Inferior parietal cortex (tissue), 1 donor: ENCODE data around the gene TARS1.

Experiments used
- DNase-seq: peaks from one replicate; pipeline ENCODE4 v3.0.0-alpha.2; 2016; ENCODE audit errors: extremely low spot score

Gene TARS1

DNA sequence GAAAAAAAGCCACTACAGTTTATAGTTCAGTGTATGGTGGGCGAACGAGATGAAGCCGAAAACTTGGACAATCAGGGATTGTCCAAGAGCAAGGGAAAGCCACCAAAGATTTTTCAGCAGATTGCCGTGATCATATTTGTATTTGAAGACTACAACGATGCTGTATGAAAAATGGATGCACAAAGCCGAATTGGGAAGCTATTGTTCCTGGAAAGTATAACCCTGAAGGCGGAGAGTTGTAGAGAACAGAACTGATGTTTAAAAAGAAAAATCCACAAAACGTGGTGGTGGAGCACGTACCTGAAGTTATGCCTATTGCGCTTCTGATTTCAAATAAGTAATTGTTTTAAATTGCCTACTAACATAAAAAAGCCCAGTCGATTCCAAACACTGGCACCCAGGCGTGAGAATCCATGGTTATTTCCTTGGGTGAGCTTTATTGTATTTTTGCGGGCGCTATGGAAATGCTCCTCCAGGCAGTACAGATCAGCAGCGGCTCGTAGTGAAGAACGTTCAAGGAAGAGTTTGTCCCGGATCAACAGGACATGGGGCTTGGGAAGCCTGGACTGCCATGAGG, 772 bp upstream of the TARS1 start:
- DNase-seq: peak; percentile 22

DNA sequence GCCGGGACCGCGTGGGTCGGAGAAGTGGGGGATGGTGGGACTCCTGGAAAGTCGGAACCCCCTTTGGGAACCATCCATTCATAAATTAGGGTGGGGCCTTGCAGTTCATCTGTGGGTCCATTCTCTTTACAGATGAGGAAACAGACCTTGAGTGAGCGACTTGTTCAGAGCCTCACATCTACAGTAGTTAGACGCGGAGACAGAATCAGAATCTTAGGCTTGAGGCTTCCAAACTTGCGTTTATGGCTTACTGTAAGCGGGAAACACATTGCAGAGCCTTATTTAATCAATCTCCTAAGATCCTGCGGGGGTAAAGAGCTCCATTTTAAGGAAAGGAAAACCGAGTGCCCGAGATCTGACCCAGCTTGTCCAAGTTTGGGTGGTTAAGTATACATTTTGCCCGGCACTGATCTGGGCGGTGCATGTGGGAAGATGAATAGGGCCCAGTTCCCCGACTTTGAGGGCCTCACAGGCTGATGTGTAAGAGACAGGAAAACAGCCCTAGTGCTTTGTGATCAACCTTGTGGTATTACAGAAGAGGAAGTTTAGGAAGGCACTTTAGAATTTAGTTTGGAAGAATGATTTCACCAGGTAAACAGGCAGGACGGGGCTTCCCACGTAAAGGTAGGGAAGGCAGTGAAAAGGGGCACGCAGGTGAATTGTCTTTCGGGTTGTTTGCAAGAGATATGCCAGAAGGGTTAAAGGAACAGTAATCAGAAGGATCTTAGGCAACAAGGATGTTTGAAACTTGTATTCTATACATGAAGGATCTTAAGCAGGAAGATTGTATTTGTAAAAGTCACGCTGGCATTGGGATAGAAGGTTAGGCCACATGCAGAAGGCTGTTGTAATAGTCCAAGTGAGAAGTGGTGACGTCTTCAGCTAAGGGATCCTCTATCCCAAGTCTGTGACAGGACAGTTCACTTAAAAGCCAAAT, 744 bp downstream of the TARS1 start:
- DNase-seq: peak; percentile 53

DNA sequence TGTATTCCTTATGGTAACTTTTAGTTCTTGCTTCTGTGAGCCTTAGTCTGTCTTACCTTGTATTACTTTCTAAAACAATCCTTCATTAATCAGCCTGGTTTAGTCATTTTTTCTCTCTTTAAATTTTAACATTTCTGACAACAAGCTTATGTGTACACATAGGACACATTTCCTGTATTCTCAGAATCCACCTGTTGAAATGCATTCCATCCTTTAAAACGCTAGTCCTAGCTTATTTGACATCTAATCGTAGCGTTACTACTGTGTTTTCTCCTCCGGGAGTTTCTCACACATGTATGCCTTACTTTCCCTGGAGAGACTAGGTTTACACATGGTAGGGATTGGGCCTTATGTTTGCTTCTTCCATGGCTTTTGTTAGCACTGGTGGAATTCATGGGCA, 3.8 kb downstream of the TARS1 start:
- DNase-seq: no peak

DNA sequence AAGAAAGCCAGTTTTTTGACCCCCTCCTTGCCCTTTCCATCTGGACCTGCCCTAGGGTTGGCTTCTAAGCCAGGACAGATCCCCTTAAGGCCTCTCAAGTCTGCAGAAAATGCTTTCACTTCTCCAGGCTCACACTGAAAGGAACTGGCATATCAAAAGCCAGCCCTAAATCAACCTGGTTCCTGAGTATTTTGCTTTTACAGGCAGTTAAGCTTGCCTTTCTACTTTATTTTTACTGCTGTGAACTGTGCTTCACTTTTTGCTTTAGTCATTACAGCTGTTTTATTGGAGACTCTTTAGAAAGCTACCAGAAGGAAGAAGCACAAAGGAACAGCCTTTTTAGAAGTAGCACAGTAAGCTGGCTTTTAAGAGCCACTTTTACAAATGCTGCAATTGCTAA, 5.0 kb downstream of the TARS1 start:
- DNase-seq: no peak

DNA sequence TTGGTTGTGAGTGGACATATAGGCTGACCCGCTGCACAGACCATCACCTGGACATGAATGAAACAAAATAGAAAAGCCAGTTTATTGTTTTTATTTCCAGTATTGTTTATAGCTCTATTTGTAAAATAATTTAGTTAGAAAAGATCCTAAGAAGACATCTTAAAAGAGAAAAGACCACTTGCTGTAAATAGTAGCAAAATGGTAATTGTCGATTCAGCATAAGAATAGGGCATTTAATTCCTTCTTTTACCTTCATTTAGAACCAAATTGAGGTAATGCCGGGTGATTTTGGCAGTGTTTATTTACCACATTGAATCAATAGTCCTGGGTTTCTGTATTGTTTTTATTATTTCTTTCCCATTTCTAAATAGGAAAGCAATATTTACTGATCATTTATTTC, 7.4 kb downstream of the TARS1 start:
- no peak for DNase-seq

DNA sequence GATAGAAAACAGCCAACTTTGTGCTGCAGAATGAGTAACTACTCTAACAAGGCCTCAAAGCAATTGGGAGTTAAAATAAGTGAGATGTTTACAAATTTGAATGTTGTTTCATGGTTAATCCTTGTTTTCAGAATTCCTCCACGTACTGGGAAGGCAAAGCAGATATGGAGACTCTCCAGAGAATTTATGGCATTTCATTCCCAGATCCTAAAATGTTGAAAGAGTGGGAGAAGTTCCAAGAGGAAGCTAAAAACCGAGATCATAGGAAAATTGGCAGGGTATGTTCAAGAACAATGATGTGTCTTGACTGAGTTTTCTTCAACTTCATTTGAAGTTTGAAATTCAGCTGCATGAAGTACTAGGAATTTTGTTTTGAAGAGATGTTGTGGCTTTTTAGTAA, 16.4 kb downstream of the TARS1 start:
- DNase-seq: no peak

DNA sequence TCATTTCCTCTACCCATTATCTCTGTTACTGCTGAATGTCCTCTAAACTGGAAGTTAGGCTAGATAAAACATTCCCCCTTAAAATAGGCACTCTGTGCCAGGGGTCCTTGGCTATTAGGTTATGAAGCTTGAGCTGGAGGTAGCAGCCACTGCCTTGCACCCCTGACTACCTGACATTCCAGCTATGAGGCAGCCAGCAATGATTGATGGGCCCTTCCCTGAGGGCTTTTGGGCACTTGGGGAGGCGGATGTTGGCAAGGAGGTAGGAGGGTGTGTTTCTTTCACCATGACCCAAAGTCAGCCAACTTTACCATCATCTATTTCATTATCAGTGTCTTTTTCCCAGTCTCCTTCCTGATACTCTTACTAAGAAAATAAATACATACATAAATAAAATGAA, 17.1 kb downstream of the TARS1 start:
- DNase-seq: no peak

DNA sequence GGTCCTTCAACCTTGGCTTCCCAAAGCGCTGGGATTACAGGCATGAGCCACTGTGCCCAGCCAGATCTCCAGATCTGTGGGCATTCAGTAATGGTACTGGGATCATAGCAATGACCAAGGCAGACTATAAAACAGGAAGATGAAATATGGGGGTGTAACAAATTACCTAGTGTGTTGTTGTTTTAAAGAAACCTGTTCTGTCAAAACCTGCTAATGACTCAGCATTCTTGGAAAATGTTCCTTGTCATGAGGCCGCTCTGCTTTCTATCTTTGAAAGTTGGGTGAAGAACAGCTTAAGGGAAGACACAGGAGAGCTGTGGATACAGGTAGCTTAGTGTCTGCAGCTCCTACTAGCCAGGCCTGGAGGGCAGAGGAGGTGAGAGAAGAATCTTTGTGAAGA, 19.4 kb downstream of the TARS1 start:
- no peak for DNase-seq

DNA sequence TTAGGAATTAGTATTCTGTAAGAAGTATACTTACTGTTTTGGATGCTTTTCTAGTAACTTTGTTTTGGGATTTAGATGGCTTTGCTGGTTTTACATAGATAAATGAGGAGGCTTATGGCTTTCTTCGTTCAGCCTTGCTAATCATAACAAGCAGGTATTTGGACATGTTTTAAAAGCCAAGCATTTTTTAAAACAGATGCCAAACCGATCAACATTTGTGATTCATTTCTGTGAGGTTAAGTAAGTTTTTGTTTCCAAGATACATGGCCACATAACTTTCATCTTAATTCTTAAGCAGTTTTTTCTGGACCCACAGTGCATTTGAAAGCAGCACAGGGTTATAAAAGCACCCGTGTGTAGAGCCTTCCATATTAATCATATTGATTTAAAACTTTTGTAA, 21.7 kb downstream of the TARS1 start:
- no peak for DNase-seq

DNA sequence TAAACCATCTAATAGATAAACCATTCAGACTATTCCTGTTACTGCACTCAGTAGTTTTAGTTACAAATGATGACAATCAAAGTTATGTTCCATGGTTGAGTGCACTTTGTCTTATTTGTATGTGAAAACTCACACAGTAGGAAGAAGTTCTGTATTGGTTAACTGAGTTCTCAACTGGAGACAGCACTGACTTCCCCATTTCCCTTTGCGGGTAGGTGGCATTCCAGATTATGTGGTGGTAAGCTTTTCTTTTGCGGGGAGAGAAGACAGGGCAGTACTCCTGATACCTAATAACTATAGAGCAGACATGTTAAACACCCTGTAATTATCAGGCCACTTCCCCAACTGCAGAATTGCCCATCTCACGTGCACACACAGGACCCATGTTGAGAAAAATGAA, 24.4 kb downstream of the TARS1 start:
- DNase-seq: no peak

DNA sequence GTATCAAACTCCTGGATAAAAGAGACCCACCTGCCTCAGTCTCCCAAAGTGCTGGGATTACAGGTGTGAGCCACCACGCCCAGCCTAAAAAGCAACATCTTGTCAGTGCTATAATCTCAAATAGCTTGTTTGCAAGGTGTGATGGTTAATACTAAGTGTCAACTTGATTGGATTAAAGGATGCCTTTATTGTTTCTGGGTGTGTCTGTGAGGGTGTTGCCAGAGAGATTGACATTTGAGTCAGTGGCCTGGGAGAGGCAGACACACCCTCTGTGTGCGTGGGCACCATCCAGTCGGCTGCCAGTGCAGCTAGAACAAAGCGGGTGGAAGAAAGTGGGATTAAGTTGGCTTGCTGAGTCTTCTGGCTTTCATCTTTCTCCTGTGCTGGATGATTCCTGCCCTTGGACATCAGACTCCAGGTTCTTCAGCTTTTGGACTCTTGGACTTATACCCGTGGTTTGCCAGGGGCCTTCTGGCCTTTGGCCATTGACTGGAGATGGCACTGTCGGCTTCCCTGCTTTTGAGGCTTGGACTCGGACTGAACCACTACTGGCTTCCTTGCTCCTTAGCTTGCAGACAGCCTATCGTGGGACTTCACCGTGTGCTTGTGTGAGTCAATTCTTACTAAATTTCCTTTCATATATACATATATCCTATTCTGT, 28.1 kb downstream of the TARS1 start:
- DNase-seq: no peak

DNA sequence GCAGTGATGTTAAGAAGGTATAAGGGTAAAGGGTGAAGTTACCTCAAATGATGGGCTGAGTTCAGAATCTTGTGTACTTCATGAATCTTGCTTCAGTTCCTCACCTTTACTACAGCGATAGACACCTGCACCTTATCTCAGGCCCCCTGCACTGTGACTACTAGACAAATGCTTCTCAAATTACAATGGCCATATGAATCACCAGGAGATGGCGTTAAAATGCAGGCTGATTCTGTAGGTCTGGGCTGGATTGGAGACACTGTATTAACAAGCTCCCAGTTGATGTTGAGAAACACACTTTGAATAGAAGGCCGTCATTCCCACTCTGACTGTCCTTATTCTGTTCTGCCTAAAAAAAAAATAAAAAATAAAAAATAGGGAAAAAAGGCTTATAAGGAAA, 29.8 kb downstream of the TARS1 start:
- peak; percentile 30 for DNase-seq

DNA sequence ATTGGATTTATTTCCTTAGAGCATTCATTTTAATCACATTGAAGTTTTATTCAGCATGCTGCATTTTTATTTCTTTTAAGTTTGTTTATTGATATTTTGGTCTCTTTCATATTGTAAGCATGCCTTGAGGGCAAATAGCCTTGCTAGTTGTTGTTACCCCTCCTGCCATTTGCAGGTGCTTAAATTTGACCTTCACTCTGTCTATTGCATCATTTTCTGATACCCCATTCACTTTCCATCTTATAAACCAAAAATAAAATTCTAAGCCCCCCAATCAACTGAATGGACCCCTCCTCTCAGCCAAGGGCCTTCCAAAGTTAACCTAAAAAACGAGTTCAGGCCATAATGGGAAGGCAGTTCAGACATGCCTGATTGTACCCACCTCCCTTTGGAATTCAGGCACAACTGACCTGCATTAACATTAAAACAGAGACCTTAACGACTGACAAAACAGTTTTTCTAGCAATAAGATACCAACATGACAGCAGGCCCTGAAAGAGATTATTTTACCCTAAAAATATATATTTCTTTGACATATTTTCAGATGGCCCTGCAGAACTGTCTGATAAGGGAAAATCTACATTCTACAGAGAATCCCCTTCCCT, 32.1 kb downstream of the TARS1 start:
- no peak for DNase-seq

DNA sequence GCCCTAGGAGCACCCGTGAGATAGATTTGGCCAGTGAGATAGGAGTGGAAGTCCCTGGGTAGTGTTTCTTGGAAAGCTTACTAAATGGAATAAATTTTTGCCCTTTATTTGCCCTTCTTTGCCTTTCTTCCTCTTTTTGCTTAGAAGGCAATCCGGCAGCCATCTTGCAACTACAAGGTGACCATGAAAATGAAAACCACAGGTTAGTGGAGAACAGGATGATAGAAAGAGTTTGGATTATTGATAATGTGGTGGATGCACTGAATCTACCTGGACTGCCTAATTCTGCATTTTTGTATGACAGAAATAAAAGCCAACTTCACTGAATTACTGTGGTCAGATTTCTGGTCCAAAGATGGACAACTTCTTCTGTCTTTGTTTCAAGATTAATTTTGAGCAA, 33.2 kb downstream of the TARS1 start:
- DNase-seq: no peak

DNA sequence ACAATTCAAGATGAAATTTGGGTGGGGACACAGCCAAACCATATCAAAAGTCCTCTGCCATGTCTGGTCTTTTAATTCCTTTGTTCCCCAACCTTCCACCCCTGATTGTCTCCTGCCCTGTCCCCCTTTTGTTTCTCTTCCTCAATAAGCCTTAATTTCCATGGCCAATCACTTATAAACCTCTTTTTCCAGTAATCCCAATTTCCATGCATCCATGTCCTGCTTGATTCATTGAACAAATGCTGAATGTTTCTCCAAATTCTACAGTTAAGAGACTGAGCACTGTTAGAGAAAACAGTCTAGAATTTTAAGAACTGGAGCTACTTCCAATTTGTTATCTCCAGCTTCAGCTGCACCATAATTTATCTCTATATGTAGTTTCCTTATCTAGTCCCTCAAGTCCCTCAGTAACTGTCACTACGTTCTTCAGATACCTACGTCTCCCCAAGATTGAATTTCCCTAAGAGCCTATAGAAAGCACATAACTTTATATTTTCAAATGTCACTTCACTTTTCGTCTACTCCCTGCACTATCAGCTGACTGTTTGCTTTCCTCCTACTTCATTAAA, 34.2 kb downstream of the TARS1 start:
- no peak for DNase-seq

DNA sequence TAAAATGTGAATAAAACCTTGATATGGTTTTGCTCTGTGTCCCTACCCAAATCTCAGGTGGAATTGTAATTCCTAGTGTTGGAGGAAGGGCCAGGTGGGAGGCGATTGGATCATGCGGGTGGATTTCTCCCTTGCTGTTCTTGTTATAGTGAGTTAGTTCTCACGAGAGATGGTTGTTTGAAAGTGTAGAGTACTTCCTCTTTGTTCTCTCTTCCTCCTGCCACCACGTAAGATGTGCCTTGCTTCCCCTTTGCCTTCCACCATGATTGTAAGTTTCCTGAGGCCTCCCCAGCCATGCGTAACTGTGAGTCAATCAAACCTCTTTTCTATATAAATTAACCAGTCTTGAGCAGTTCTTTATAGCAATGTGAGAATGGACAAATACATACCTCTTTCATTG, 34.9 kb downstream of the TARS1 start:
- DNase-seq: no peak

DNA sequence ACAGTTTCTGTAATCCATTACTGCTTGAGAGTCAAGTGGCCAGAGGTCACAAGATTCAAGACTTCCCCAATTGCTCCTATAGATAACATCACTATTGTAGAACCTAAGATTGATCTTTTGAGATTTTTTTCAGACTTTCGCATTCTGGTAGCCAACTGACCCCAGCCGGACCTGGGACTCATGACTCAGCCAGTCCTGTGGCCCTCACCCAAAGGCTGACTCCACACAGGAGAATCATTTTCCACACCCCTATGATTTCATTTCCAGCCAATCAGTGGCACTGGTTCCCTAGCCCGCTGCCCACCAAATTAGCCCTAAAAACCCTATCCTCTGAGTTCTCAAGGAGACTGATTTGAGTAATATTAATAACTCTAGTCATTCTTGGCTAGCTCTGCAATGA, 36.2 kb downstream of the TARS1 start:
- no peak for DNase-seq

DNA sequence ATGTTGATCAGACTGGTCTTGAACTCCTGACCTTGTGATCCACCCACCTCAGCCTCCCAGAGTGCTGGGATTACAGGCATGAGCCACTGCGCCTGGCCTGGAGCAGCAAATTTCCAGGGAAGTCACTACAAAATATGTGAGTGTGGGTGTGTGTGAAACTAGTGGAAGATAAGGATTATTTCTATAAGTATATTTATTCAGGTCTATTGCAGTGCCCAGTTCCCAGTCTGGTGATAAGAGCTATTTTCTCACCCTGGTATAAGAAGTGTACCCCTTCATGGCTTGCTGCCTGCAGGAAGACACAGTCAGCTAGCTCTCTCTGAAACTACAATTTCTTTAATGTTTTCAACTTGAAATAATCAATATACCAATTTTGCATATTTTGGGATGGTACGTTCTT, 37.1 kb downstream of the TARS1 start:
- DNase-seq: no peak

DNA sequence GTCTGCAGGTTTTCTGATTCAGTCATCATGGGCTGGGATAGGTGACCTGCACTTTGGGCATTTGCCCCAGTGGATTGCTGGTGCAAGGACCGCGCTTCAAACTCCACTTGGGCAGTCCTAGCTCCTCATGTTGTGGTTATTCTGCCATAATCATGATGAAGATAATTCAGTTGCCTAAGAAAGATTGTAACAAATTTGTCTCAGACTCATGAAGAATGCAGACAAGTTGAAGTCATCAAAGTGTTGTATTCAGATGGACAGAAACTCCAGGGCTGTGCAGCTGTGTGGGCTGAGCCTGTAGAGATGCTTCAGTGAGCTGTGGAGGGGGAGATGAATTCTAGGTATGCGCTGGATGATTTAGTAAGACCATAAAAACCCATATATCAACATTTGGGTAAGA, 38.5 kb downstream of the TARS1 start:
- DNase-seq: no peak

DNA sequence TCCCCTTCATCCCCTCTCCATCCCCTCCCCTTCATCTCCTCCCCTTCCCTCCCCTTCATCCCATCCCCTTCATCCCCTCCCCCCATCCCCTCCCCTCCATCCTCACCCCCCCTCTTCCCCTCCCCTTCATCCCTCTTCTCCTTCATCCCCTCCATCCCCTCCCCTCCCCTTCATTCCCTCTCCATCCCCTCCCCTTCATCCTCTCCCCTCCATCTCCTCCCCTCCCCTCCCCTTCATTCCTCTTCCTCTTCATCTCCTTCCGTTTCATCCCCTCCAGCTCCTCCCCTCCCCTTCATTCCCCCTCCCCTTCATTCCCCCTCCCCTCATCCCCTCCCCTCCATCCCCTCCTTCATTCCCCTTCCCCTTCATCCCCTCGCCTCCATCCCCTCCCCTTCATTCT, 40.1 kb downstream of the TARS1 start:
- DNase-seq: no peak

DNA sequence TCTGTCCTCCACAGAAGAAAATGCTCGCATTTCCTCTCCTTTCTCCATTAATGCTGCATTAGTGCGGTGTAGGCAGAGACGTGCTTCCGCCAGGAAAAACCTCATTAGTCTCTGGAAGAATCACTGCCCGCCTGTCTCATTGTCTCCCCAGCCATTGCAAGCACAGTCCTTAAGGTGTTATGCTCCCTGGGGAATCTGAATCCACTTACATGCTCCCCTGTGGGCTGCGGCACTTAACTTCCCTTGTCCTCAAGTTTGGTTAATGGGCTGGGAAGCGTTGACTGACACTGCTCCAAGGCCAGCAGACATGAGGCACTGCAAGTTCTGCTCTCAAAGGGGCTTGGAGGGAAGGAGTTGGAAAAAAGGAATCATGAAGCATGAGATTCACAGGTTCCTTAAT, 41.6 kb downstream of the TARS1 start:
- no peak for DNase-seq

DNA sequence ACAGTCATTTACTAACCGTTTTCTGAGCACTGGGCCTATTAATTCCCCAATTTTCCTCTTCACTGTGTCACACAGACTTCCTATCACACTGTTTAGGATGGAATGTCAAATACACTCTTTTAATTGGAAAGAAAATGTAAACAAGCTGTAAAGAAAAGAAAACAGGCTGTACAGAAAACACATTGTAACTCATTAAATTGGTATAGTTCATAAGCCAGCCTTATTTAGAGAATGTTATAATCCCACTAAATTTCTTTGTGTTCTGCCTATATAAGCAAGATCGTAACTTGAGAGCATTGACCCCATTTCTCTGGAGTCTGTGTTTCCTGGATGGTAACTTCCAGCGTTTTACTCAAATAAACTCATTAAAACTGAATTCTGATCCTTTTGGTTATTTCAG, 46.5 kb downstream of the TARS1 start:
- no peak for DNase-seq
